Measurements from ENCODE around the gene GALNT16.

- TF ChIP-seq POLR2A (IDR thresholded peaks at IDR 0.05) = no peak
- TF ChIP-seq CTCF (IDR thresholded peaks at IDR 0.05) = no peak
Observed at GRCh38 chr14:69370061-69370460, 110.1 kb downstream of the GALNT16 start.

All from heart left ventricle (tissue), 13 donors.